ENCODE results near the gene PHLDB3.

- TF ChIP-seq CTCF (IDR thresholded peaks at IDR 0.05) (no peak), EZH2phosphoT487 (IDR thresholded peaks at IDR 0.05) (no peak)
Observed at GRCh38 chr19:43452582-43452981, 52.0 kb downstream of the PHLDB3 start.

Data from neural progenitor cell (in vitro differentiated cells).